Measurements from ENCODE around the gene TBC1D13.
"Not testable (repeated sequence)": the region's sequence is repeated elsewhere in the genome, so short reads cannot be mapped to it uniquely, and the experiment has no call there.

Gene TBC1D13

GRCh38 chr9:128792978-128793686 is 6.1 kb downstream of the TBC1D13 start:
- no peak for TF ChIP-seq CTCF (IDR thresholded peaks at IDR 0.05; ENCODE audit: borderline replicate concordance, control extremely low read depth, extremely low read depth, insufficient read depth, missing control alignments)
- DNase-seq (ENCODE audit: low spot score), result no peak
- in situ Hi-C loops (cut with MboI; ENCODE audit: low sequenced_read_pairs, unreplicated experiment), result no loop called here

- DNase-seq (ENCODE audit: low spot score); in situ Hi-C loops (cut with MboI; ENCODE audit: low sequenced_read_pairs, unreplicated experiment): not testable (repeated sequence)
Observed at GRCh38 chr9:128794961-128795360, 7.9 kb downstream of the TBC1D13 start.

GRCh38 chr9:128798896-128799295 is 11.8 kb downstream of the TBC1D13 start:
- TF ChIP-seq CTCF (IDR thresholded peaks at IDR 0.05; ENCODE audit: borderline replicate concordance, control extremely low read depth, extremely low read depth, insufficient read depth, missing control alignments), result no peak
- no peak for DNase-seq (ENCODE audit: low spot score)
- in situ Hi-C loops (cut with MboI; ENCODE audit: low sequenced_read_pairs, unreplicated experiment), result no loop called here

GRCh38 chr9:128800061-128800460 is 13.0 kb downstream of the TBC1D13 start:
- in situ Hi-C loops (cut with MboI; ENCODE audit: low sequenced_read_pairs, unreplicated experiment), result no loop called here
- no peak for DNase-seq (ENCODE audit: low spot score)
- no peak for TF ChIP-seq CTCF (IDR thresholded peaks at IDR 0.05; ENCODE audit: borderline replicate concordance, control extremely low read depth, extremely low read depth, insufficient read depth, missing control alignments)

- no peak for TF ChIP-seq CTCF (IDR thresholded peaks at IDR 0.05; ENCODE audit: borderline replicate concordance, control extremely low read depth, extremely low read depth, insufficient read depth, missing control alignments)
- in situ Hi-C loops (cut with MboI; ENCODE audit: low sequenced_read_pairs, unreplicated experiment), result no loop called here
- DNase-seq (ENCODE audit: low spot score), result no peak
Observed at GRCh38 chr9:128802482-128802881, 15.4 kb downstream of the TBC1D13 start.

GRCh38 chr9:128805661-128806060 is 18.6 kb downstream of the TBC1D13 start:
- in situ Hi-C loops (cut with MboI; ENCODE audit: low sequenced_read_pairs, unreplicated experiment), result no loop called here
- TF ChIP-seq CTCF (IDR thresholded peaks at IDR 0.05; ENCODE audit: borderline replicate concordance, control extremely low read depth, extremely low read depth, insufficient read depth, missing control alignments), result no peak
- no peak for DNase-seq (ENCODE audit: low spot score)

- in situ Hi-C loops (cut with MboI; ENCODE audit: low sequenced_read_pairs, unreplicated experiment), result no loop called here
- no peak for DNase-seq (ENCODE audit: low spot score)
- no peak for TF ChIP-seq CTCF (IDR thresholded peaks at IDR 0.05; ENCODE audit: borderline replicate concordance, control extremely low read depth, extremely low read depth, insufficient read depth, missing control alignments)
Observed at GRCh38 chr9:128807827-128808226, 20.8 kb downstream of the TBC1D13 start.
